ENCODE data around the gene ACVR1.

Gene ACVR1

GRCh38 chr2:157876066-157876785 is at the start of gene ACVR1:
Gene ACVR1 (minus strand): TSS chr2:157876330. CDS start chr2:157799493, 76,837 bp downstream.
- DNase-seq = peak; percentile 24 to 41

GRCh38 chr2:157925071-157925470 is 48.9 kb upstream of the ACVR1 start:
- no peak for DNase-seq

- no peak for DNase-seq
Measured at GRCh38 chr2:157923598-157924217, 47.6 kb upstream of the ACVR1 start.

- no peak for DNase-seq
Measured at GRCh38 chr2:157922815-157923214, 46.7 kb upstream of the ACVR1 start.

DNA sequence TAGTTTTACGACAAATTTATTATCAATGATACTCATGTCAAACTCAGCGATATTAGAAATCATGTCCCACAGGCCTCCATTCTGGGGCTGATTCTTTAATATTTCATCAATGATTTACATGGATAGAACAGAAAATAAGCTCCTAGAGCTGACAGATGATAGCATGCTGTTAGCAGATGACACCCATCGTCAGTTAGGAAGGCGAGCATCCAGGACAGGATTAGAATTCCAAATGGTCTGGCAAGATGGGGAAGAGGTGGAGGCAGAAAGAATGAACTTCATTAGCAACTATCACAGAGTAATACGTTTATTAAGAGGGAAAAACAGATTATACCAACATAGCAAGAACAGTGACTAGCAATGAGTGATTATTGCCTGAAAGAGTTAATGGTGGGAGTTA is 46.2 kb upstream of the ACVR1 start:
- DNase-seq = no peak

- no peak for DNase-seq
Measured at GRCh38 chr2:157920736-157921135, 44.6 kb upstream of the ACVR1 start.

DNA sequence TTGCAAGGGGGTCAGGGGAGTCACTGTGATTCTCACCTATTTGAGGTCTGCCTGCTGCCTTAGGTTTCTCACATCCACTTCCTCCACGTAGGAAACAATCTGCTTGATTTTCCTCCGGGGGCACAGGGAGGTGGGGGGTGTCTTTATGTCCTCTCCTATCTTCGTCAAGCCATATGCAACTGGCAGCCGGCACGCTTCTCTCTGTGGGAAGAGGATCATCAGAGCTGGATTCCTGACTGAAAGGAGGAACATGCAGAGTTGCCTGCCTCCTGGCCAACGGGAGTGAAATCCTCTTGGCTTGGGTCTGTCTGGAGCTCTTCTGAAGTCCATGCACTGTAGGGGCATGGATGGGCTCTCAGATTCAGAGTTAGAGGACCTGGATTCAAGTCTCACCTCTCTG is 43.1 kb upstream of the ACVR1 start:
- DNase-seq = no peak

DNA sequence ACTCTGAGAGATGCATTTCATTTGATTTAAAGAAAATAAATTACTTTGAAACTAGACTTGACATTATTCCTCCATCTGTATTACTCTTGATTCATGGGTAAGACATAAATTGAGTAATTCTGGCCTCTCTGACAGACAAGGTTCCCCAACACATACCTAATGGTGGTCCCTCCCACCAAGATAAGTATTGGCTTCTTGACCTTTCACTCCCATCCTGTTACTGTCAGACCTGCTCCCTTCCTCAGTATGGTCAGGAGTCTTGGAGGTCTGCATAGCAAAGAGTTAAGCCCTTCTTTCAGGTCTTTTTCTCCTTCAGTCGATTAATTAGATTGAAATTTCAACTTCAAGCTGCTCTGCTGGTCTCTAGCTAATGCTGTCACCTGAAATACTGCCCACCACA is 42.2 kb upstream of the ACVR1 start:
- no peak for DNase-seq

GRCh38 chr2:157911750-157912149 is 35.6 kb upstream of the ACVR1 start:
- no peak for DNase-seq

- DNase-seq = no peak
Measured at GRCh38 chr2:157911246-157911645, 35.1 kb upstream of the ACVR1 start.

DNA sequence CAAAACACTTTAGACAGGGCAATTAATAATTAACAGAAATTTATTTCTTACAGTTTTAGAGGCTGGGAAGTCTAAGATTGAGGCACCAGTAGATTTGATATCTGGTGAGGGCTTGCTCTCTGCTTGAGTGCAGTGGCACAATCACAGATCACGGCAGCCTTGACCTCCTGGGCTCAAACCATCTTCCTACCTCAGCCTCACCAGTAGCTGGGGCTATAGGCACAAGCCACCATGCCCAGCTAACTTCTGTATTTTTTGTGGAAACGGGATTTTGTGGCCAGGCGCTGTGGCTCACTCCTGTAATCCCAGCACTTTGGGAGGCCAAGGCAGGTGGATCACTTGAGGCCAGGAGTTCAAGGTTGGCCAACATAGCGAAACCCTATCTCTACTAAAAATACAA is 29.0 kb upstream of the ACVR1 start:
- DNase-seq = no peak

DNA sequence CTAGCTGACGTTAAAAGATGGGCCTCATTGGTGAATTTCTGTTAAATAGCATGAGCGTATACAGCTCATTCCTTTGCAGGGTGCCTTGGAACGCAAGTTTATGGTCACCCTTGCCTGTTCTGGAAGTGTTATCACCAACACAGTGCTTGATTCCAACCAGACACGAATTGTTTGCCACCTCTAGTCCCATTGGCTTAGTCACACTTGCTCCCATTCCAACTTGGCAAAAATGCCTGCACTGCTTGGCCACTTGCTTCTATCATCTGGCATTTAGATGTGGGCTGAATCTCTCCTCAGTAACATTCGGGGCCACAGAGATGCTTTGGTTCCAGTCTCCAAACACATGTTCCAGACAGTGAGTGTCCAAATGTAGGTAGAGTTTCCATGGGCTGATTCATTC is 27.5 kb upstream of the ACVR1 start:
- no peak for DNase-seq

GRCh38 chr2:157903151-157903550 is 27.0 kb upstream of the ACVR1 start:
- no peak for DNase-seq

DNA sequence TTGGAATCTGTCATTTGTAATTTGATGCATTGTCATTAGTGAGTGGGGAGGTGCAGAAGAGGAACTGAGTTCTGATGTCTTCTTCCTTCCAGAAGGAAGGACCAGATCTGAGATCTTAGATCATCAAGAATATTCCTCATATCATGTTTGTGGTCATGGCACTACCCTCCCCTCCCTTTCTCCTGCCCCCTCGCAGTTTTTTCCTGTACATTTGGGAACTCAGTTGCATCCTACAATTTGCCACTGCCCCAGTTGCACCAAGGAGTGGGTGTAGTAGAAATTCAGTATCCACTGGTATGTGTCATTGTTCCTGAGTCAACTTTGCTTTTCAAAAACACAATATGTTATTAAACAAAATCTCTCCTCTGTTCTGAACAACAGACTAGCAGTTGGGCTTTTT is 26.6 kb upstream of the ACVR1 start:
- DNase-seq = no peak

DNA sequence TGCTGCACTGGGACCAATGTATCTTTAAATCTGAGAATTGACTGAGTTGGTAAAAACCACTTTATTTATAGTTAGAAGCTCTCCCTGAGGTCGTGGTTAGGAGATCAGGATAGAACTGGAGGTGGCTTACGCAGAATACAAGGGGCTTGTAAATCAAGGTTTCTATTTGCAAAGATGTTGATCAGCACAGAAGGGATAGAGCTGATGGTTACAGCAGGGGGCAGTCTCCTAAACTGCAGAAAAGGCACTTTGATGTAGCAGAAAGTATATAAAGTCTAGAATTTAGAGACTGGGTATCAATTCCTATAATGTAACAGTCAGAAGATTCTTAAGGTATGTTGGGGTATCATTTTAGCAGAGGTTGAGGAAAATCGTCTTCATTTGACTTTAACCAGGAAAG is 25.2 kb upstream of the ACVR1 start:
- no peak for DNase-seq

DNA sequence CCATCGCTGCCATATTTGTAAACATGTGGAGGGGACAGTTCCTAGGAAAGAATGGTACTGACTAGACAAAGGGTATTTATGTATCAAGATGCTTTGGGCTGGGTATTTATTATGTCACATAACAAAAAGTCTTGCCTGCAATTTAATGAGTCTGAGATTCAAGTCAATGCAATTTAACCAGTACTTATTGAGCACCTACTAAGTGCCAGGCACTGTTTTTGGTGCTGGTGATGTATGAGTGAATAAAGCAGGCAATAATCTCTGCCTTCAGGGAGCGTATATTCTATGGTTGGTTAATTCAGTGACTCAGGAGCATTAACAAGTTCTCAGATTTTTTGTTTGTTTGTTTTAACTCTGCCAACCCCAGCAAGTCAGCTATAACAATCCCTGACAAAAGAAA is 24.6 kb upstream of the ACVR1 start:
- no peak for DNase-seq

DNA sequence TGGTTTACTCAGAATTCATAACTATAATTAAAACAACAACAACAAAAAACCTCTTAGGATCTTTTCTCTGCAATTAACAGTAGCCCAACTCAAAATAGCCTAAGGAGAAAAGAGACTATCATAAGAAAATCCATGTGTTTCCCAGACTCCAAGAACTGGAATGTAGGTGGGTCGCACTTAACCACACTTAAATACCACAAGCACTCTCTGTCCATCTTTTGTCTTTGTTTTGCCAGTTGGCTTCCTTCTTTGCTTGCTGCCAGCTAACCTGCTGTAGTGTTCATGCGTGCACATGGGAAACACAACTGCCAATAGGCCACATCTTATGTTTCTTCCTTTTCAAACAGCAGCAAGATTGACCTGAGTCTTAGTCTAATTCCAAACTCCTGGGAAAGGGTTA is 24.1 kb upstream of the ACVR1 start:
- DNase-seq = no peak

DNA sequence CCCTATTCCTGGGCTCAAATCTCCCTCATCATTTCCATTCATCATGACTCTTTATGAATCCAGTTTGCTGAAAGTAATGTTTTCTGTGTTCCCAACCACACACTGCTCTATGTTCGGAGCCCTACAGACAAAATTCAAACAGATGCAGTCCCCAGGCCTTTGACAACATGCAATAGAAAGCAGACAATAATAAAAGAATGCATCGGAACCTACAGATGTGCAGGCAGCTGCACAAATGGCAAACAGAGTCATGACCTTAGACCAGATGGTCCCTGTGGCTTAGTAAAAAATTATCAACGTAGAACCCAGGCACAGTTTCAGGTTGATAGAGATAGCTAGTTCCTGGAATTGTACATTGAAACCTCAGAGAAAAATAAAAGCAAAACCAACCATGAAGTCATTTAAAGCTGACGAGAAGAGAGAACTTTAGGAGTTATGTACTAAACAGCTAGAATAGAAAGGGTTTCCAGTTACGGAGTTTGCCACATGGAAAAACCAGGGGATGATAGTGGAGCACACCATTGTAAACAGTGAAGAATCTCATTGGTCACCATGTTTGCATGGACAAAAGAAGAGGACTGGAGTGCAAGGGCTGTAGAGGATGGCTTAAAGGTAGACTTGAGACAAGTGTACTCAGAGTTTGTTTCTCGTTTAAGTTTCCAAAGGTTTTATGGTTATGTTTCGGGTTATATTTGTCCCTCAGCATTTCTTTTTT is 23.2 kb upstream of the ACVR1 start:
- no peak for DNase-seq

- no peak for DNase-seq
Measured at GRCh38 chr2:157898591-157898996, 22.5 kb upstream of the ACVR1 start.

GRCh38 chr2:157897106-157897971 is 21.2 kb upstream of the ACVR1 start:
- no peak for DNase-seq

DNA sequence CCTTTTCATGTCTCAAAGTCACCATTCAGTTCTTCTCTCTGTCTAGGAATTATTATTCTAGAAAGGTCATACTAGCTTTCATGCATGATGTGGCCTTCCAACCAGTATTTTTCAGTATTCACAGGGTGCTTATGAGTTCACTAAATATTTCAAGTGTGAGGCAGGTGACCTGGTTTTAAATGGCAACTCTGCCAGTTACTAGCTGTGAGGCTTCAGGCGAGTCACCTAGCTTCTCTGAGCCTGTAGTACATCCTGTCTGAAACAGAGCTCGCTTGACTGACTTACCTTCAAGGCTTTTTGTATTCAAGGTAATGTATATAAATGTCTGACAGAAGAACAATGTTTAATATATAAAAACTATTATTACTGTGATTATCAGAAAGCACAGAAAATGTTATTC is 19.4 kb upstream of the ACVR1 start:
- DNase-seq = no peak

DNA sequence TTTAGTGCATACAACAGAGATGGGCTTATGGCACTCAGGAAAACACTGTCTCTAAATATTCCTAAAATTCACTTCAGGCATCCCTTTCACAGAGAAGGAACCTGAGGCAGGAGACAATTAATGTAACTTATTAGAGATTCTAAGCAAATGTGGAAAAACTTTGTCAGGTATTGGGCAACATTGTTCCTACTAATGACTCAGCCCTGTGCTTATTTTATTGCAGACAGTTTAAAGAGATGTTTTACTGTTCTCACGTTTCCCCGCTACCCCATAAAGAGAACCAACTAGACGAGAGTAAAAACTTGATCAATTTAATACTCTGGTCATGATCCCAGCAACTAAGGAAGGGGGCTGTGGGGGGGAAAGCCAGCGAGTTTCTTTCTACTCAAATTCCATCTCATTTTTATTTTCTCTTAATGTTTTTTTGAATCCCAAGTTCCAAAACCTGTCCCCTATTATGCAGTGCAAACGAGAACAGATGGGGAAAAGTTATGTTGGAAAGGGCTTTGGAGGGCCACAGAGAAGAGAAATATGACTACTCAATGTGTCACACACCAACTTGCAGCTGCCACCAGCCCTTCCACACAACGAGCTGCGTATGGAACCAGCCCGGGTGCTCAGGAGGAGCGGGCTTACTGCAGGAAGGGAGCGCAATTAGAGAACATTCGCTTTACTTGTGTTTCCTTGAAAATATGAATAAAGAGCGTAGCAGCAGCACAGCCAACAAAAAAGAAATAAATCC is 18.7 kb upstream of the ACVR1 start:
- DNase-seq = no peak

DNA sequence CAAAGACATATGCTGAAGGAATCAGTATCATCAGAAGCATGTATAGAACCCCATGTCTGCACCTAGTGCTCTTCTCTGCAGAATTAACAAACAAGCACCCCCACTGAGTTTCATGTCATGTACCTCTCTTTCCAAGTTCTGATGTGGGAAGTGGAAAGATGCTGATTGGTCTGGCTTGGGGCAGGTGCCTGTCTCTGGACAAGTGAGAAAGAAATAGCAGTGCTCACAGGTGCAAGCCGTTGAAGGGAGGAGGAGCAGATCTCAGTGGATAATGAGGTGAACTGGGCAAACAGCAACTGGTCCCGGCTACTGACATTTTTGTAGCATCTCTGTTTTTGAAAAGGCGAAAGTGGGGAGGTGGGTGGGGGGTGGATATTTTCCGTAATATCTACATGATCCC is 17.5 kb upstream of the ACVR1 start:
- DNase-seq = no peak
